ENCODE measurements around the gene USP30.
"Not testable (repeated sequence)": the region's sequence is repeated elsewhere in the genome, so short reads cannot be mapped to it uniquely, and the experiment has no call there.

USP30 gene

GRCh38 chr12:109052414-109053323 lies at the start of gene USP30:
Gene USP30, plus strand, starts transcription at chr12:109052576. Its CDS starts 103 bp downstream, at chr12:109052679.
- peak; percentile 23 for DNase-seq

- no peak for DNase-seq
Measured at GRCh38 chr12:109004017-109004416, 48.4 kb upstream of the USP30 start.

- DNase-seq: no peak
Measured at GRCh38 chr12:109009766-109010165, 42.6 kb upstream of the USP30 start.

- no peak for DNase-seq
Measured at GRCh38 chr12:109010259-109010658, 42.1 kb upstream of the USP30 start.

- DNase-seq: no peak
Measured at GRCh38 chr12:109014984-109015765, 37.2 kb upstream of the USP30 start.

- no peak for DNase-seq
Measured at GRCh38 chr12:109016016-109016415, 36.4 kb upstream of the USP30 start.

- DNase-seq: no peak
Measured at GRCh38 chr12:109016978-109017377, 35.4 kb upstream of the USP30 start.

- DNase-seq: no peak
Measured at GRCh38 chr12:109018296-109018695, 34.1 kb upstream of the USP30 start.

GRCh38 chr12:109020146-109020795 lies 32.1 kb upstream of the USP30 start:
- DNase-seq: no peak

GRCh38 chr12:109020796-109021380 lies 31.5 kb upstream of the USP30 start, which contains the start of gene SVOP:
Gene SVOP, minus strand, starts transcription at chr12:109021068. Its CDS starts 200 bp downstream, at chr12:109020868.
- DNase-seq: peak; percentile 74

- DNase-seq: no peak
Measured at GRCh38 chr12:109027767-109028166, 24.6 kb upstream of the USP30 start.

- not testable (repeated sequence) for DNase-seq
Measured at GRCh38 chr12:109028624-109029023, 23.8 kb upstream of the USP30 start.

GRCh38 chr12:109029411-109029810 lies 23.0 kb upstream of the USP30 start:
- no peak for DNase-seq

GRCh38 chr12:109033239-109034196 lies 18.9 kb upstream of the USP30 start:
- peak; percentile 19 for DNase-seq

- no peak for DNase-seq
Measured at GRCh38 chr12:109036975-109037374, 15.4 kb upstream of the USP30 start.

GRCh38 chr12:109044241-109044640 lies 8.1 kb upstream of the USP30 start:
- DNase-seq: no peak

GRCh38 chr12:109047081-109047805 lies 5.1 kb upstream of the USP30 start:
- no peak for DNase-seq

- DNase-seq: not testable (repeated sequence)
Measured at GRCh38 chr12:109048706-109049105, 3.7 kb upstream of the USP30 start.

- not testable (repeated sequence) for DNase-seq
Measured at GRCh38 chr12:109049794-109050193, 2.6 kb upstream of the USP30 start.

- DNase-seq: no peak
Measured at GRCh38 chr12:109052097-109052413, 321 bp upstream of the USP30 start.

Measured in NCI-H187 treated with DMSO at 0.1 percent for 48 hours (cell line).